ENCODE results near the gene SPATA20. TPM values are rescaled to one million over a fixed set of nuclear protein-coding genes. Genes with fewer than 3 reads are reported as not detected.

The SPATA20 gene
- total and polyA plus RNA-seq, 2 of the 13 experiments (the other 11 are each of a cell fraction or from before 2014, with no cell fraction given): 36.1 to 64.8 TPM

DNA sequence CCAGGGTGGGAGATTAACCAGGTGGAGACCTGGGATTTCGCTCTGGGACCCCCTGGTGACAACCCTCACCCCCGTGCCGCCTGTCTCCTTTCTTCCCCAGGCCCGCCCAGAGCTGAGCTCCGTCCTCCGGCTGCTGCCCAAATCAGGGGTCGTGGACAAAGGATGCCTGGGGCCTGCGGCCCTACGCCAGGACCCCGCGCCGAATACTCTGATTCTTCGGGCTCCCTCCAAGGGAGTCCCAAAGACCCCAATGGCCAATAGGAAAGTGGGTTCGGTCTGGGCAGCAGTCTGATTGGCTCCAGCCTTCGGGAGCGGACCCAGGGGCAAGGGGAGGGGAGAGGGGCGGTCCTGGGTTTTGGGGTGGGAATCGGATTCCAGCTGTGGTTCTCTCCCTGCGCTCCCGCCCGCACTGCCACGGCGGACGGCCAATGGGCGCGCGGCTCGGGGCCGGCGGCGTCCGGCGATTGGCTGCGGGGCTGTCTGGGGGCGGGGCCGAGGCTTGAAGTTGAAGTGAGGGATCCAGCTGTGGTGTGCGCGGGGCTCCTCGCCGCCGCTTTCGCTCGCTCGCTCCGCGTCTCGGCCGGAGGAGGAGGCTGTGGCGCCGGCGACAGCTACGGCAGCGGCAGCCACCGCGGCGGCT is 13.3 kb downstream of the SPATA20 start, which contains the start of gene CACNA1G (continued):
- no peak for TF ChIP-seq EP300 (IDR thresholded peaks at IDR 0.05; ENCODE audit: low read depth in 2 of 2, low read length in 2 of 2)
- no peak for TF ChIP-seq EP300 (CRISPR knock-in tag; IDR thresholded peaks at IDR 0.05; ENCODE audit: borderline replicate concordance)
- TF ChIP-seq NFYB (CRISPR knock-in tag; IDR thresholded peaks at IDR 0.05): peak; percentile 88
- TF ChIP-seq, protein P1, sequence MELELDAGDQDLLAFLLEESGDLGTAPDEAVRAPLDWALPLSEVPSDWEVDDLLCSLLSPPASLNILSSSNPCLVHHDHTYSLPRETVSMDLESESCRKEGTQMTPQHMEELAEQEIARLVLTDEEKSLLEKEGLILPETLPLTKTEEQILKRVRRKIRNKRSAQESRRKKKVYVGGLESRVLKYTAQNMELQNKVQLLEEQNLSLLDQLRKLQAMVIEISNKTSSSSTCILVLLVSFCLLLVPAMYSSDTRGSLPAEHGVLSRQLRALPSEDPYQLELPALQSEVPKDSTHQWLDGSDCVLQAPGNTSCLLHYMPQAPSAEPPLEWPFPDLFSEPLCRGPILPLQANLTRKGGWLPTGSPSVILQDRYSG (CRISPR knock-in tag; IDR thresholded peaks at IDR 0.05): no peak
- TF ChIP-seq SP5 (CRISPR knock-in tag; IDR thresholded peaks at IDR 0.05; ENCODE audit: borderline replicate concordance, low read depth): peak; percentile 46; the same call in 1 of the 2 replicates
- TF ChIP-seq, protein P2, sequence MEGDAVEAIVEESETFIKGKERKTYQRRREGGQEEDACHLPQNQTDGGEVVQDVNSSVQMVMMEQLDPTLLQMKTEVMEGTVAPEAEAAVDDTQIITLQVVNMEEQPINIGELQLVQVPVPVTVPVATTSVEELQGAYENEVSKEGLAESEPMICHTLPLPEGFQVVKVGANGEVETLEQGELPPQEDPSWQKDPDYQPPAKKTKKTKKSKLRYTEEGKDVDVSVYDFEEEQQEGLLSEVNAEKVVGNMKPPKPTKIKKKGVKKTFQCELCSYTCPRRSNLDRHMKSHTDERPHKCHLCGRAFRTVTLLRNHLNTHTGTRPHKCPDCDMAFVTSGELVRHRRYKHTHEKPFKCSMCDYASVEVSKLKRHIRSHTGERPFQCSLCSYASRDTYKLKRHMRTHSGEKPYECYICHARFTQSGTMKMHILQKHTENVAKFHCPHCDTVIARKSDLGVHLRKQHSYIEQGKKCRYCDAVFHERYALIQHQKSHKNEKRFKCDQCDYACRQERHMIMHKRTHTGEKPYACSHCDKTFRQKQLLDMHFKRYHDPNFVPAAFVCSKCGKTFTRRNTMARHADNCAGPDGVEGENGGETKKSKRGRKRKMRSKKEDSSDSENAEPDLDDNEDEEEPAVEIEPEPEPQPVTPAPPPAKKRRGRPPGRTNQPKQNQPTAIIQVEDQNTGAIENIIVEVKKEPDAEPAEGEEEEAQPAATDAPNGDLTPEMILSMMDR (CRISPR knock-in tag; IDR thresholded peaks at IDR 0.05): peak; percentile 25; the same call in 1 of the 2 replicates
- peak; percentile 49 for TF ChIP-seq TEAD3 (CRISPR knock-in tag; optimal IDR thresholded peaks at IDR 0.05; ENCODE audit: borderline replicate concordance)
- TF ChIP-seq, protein P3, sequence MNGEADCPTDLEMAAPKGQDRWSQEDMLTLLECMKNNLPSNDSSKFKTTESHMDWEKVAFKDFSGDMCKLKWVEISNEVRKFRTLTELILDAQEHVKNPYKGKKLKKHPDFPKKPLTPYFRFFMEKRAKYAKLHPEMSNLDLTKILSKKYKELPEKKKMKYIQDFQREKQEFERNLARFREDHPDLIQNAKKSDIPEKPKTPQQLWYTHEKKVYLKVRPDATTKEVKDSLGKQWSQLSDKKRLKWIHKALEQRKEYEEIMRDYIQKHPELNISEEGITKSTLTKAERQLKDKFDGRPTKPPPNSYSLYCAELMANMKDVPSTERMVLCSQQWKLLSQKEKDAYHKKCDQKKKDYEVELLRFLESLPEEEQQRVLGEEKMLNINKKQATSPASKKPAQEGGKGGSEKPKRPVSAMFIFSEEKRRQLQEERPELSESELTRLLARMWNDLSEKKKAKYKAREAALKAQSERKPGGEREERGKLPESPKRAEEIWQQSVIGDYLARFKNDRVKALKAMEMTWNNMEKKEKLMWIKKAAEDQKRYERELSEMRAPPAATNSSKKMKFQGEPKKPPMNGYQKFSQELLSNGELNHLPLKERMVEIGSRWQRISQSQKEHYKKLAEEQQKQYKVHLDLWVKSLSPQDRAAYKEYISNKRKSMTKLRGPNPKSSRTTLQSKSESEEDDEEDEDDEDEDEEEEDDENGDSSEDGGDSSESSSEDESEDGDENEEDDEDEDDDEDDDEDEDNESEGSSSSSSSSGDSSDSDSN (CRISPR knock-in tag; IDR thresholded peaks at IDR 0.05): peak; percentile 67; the same call in 1 of the 2 replicates
- peak; percentile 32 for TF ChIP-seq RBM39 (IDR thresholded peaks at IDR 0.05; ENCODE audit: low read depth, low read length, poor library complexity, severe bottlenecking)
- no peak for TF ChIP-seq ZNF546 (CRISPR knock-in tag; conservative IDR thresholded peaks at IDR 0.05)
- TF ChIP-seq HNRNPLL (IDR thresholded peaks at IDR 0.05; ENCODE audit: low read depth, low read length, poor library complexity, severe bottlenecking): peak; percentile 46
- TF ChIP-seq, protein P4, sequence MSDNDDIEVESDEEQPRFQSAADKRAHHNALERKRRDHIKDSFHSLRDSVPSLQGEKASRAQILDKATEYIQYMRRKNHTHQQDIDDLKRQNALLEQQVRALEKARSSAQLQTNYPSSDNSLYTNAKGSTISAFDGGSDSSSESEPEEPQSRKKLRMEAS (IDR thresholded peaks at IDR 0.05): peak; percentile 58; the same call in 1 of the 2 replicates
- TF ChIP-seq CENPT (CRISPR knock-in tag; IDR thresholded peaks at IDR 0.05; ENCODE audit: low read depth): no peak
- TF ChIP-seq, protein P5, sequence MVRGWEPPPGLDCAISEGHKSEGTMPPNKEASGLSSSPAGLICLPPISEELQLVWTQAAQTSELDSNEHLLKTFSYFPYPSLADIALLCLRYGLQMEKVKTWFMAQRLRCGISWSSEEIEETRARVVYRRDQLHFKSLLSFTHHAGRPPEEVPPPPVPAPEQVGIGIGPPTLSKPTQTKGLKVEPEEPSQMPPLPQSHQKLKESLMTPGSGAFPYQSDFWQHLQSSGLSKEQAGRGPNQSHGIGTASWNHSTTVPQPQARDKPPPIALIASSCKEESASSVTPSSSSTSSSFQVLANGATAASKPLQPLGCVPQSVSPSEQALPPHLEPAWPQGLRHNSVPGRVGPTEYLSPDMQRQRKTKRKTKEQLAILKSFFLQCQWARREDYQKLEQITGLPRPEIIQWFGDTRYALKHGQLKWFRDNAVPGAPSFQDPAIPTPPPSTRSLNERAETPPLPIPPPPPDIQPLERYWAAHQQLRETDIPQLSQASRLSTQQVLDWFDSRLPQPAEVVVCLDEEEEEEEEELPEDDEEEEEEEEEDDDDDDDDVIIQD (CRISPR knock-in tag; IDR thresholded peaks at IDR 0.05; ENCODE audit: low read depth): 0 out of 2 replicates have a peak, but pooled peaks have one; percentile 44
- TF ChIP-seq ZNF350 (CRISPR knock-in tag; IDR thresholded peaks at IDR 0.05; ENCODE audit: borderline replicate concordance, low read depth): no peak; the same call in 1 of the 2 replicates
- peak; percentile 24; the same call in 1 of the 2 replicates for TF ChIP-seq POGZ (CRISPR knock-in tag; IDR thresholded peaks at IDR 0.05)
- no peak for TF ChIP-seq ARHGAP35 (CRISPR knock-in tag; IDR thresholded peaks at IDR 0.05; ENCODE audit: borderline replicate concordance)
- TF ChIP-seq, protein P6, sequence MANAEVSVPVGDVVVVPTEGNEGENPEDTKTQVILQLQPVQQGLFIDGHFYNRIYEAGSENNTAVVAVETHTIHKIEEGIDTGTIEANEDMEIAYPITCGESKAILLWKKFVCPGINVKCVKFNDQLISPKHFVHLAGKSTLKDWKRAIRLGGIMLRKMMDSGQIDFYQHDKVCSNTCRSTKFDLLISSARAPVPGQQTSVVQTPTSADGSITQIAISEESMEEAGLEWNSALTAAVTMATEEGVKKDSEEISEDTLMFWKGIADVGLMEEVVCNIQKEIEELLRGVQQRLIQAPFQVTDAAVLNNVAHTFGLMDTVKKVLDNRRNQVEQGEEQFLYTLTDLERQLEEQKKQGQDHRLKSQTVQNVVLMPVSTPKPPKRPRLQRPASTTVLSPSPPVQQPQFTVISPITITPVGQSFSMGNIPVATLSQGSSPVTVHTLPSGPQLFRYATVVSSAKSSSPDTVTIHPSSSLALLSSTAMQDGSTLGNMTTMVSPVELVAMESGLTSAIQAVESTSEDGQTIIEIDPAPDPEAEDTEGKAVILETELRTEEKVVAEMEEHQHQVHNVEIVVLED (CRISPR knock-in tag; IDR thresholded peaks at IDR 0.05; ENCODE audit: borderline replicate concordance): no peak
- peak; percentile 47 for TF ChIP-seq SAP130 (CRISPR knock-in tag; IDR thresholded peaks at IDR 0.05; ENCODE audit: low read depth)

Data from HepG2 (cell line).